GM12878 (cell line): Measurements from ENCODE around the gene INTS6. TPM values are rescaled to one million over a fixed set of nuclear protein-coding genes. Genes with fewer than 3 reads are reported as not detected.
A peak's percentile ranks its signal among the peaks of the same experiment; 100 is the strongest.

Experiments used
- ATAC-seq: fragments of 200-7000 bp; cut with Tn5 transposase; 3 replicates; pipeline ENCODE4 v1.9.1; 2020; ENCODE audit warnings: mild to moderate bottlenecking, moderate library complexity
- BruUV-seq: library from RNA; stranded (reverse); fragments of 400-500 nt; replicated peaks from 2 replicates; lab custom pipeline; 2021; lab: Mats Ljungman, UMichigan
- CTCF ChIA-PET: fragments of 300-600 bp; sonication (Branson Sonifier 250); formaldehyde crosslinking; extraction: SDS; loops from one replicate; lab custom pipeline; 2021; ENCODE audit warnings: inconsistent platforms; lab: Yijun Ruan, JAX
- POLR2A ChIA-PET: fragments of 350-600 bp; formaldehyde crosslinking; extraction: SDS; loops from one replicate; lab custom pipeline; 2021; ENCODE audit warnings: inconsistent platforms; lab: Charles Lee
- RAD21 ChIA-PET: fragments of 300-600 bp; sonication (Branson Sonifier 250); formaldehyde crosslinking; loops from one replicate; lab custom pipeline; 2023; ENCODE audit warnings: antibody characterized with exemption; ENCODE audit not compliant: unreplicated experiment; lab: Charles Lee
- SMC1A ChIA-PET: fragments of 300-600 bp; sonication (Branson Sonifier 250); formaldehyde crosslinking; loops from one replicate; lab custom pipeline; 2023; ENCODE audit not compliant: unreplicated experiment, uncharacterized antibody; lab: Charles Lee
- DNase-seq: peaks from one replicate; pipeline ENCODE4 v3.0.0-alpha.2; 2011; ENCODE audit warnings: low read depth, low spot score
- FAIRE-seq: peaks from 3 replicates; lab custom pipeline; 2011; peaks lifted over from hg19 to GRCh38; lab: Jason Lieb, UNC
- H2AFZ ChIP-seq: 2 replicates; pipeline ENCODE4 v1.6.0; 2011; ENCODE audit warnings: low read depth, low read length, control low read depth; ENCODE audit not compliant: control insufficient read depth
- H3K27ac ChIP-seq: 2 replicates; pipeline ENCODE4 v1.5.1; 2011; ENCODE audit warnings: control low read depth; ENCODE audit not compliant: control insufficient read depth, insufficient read depth
- H3K27me3 ChIP-seq, 2 experiments: replicated peaks in 1 of 2; 2 replicates each; pipeline versions ENCODE4 v1.6.0 to v1.6.1; 2011; ENCODE audit warnings: low read length in 1 of 2; ENCODE audit not compliant: control insufficient read depth in 2 of 2, insufficient read depth in 2 of 2
- H3K36me3 ChIP-seq, 2 experiments: 2 replicates each; pipeline ENCODE4 v1.5.1; 2011; ENCODE audit warnings: low read length in 1 of 2; ENCODE audit not compliant: control insufficient read depth in 2 of 2, insufficient read depth in 2 of 2
- H3K4me1 ChIP-seq: 2 replicates; pipeline ENCODE4 v1.6.1; 2011; ENCODE audit warnings: mild to moderate bottlenecking, low read length, moderate library complexity, mixed read lengths; ENCODE audit not compliant: control insufficient read depth, insufficient read depth
- H3K4me2 ChIP-seq: 2 replicates; pipeline ENCODE4 v1.6.0; 2011; ENCODE audit warnings: control low read depth; ENCODE audit not compliant: control insufficient read depth, insufficient read depth
- H3K4me3 ChIP-seq: fragments of 200-600 bp; sonication (generic); 2 replicates; pipeline ENCODE4 v1.5.1; 2016
- H3K79me2 ChIP-seq: 2 replicates; pipeline ENCODE4 v1.6.0; 2011; ENCODE audit warnings: low read length; ENCODE audit not compliant: control insufficient read depth, insufficient read depth
- H3K9ac ChIP-seq: 2 replicates; pipeline ENCODE4 v1.8.0; 2011; ENCODE audit warnings: low read length, control low read depth, mixed read lengths; ENCODE audit not compliant: control insufficient read depth, insufficient read depth
- H3K9me3 ChIP-seq: replicated peaks from 3 replicates; pipeline ENCODE4 v1.5.1; 2011; ENCODE audit warnings: mild to moderate bottlenecking, low read length; ENCODE audit not compliant: control insufficient read depth, insufficient read depth
- H4K20me1 ChIP-seq: 2 replicates; pipeline ENCODE4 v1.6.0; 2011; ENCODE audit not compliant: control insufficient read depth, insufficient read depth
- BCLAF1 ChIP-seq: fragments of 450-650 bp; IDR thresholded peaks from 2 replicates; pipeline ENCODE4 v1.6.1; 2017; ENCODE audit warnings: antibody characterized with exemption, mild to moderate bottlenecking, moderate library complexity
- BRCA1 ChIP-seq: IDR thresholded peaks from 2 replicates; pipeline ENCODE4 v1.6.1; 2011; ENCODE audit warnings: low read depth, low read length, improper control_type of control experiment
- CREM ChIP-seq: IDR thresholded peaks from 2 replicates; pipeline ENCODE4 v1.6.1; 2014; ENCODE audit warnings: antibody characterized with exemption, low read depth
- FOXK2 ChIP-seq: fragments of 450-650 bp; IDR thresholded peaks from 2 replicates; pipeline ENCODE4 v1.6.1; 2017; ENCODE audit warnings: mild to moderate bottlenecking, moderate library complexity
- JUNB ChIP-seq: IDR thresholded peaks from 2 replicates; pipeline ENCODE4 v1.6.1; 2016; ENCODE audit warnings: antibody characterized with exemption, mild to moderate bottlenecking
- NFIC ChIP-seq: IDR thresholded peaks from 2 replicates; pipeline ENCODE4 v1.6.1; 2012; ENCODE audit warnings: low read depth, mild to moderate bottlenecking, inconsistent platforms, low read length, moderate library complexity
- NFYA ChIP-seq: IDR thresholded peaks from 2 replicates; pipeline ENCODE4 v1.6.1; 2011; ENCODE audit warnings: low read depth, mild to moderate bottlenecking, low read length, improper control_type of control experiment, borderline replicate concordance
- SREBF2 ChIP-seq: IDR thresholded peaks from 2 replicates; pipeline ENCODE4 v1.6.1; 2012; ENCODE audit warnings: mild to moderate bottlenecking, low read length
- ZBTB40 ChIP-seq: fragments of 450-650 bp; IDR thresholded peaks from 2 replicates; pipeline ENCODE4 v1.6.1; 2016; ENCODE audit warnings: mild to moderate bottlenecking, moderate library complexity, borderline replicate concordance
- ZNF24 ChIP-seq: fragments of 450-650 bp; IDR thresholded peaks from 2 replicates; pipeline ENCODE4 v1.6.1; 2017; ENCODE audit warnings: antibody characterized with exemption, mild to moderate bottlenecking
- ZNF274 ChIP-seq: IDR thresholded peaks from one replicate; pipeline ENCODE4 v1.8.0; 2011; ENCODE audit not compliant: insufficient read length, insufficient read depth
- in situ Hi-C: fragments of 300-500 bp; cut with MboI; formaldehyde crosslinking; loops from 9 replicates; pipeline ENCODE4 v1.14.3; 2018; ENCODE audit warnings: mixed read lengths
- intact Hi-C: fragments of 100-400 bp; cut with micrococcal nuclease; formaldehyde crosslinking; loops from one replicate; pipeline ENCODE4 v1.14.2; 2022; ENCODE audit not compliant: unreplicated experiment
- polyA plus RNA-seq, 11 experiments: library from polyadenylated mRNA; depleted of rRNA in 4 of 11; unstranded in 6 of 11; stranded (reverse) in 5 of 11; fragments of >200 nt; fragmentation: Nextera tagmentation in 4 of 11; fragmentation: Illumina TruSeq in 1 of 11; extraction: Ambion mirVana in 4 of 11; extraction: Trizol in 1 of 11; gene quantifications; 1 replicate in 1 of 11; 2 replicates in 10 of 11; pipeline versions ENCODE4 v1.2.1 to v1.2.3, GENCODE V29; 2011 to 2016; ENCODE audit warnings: inconsistent platforms in 2 of 11, missing spikeins in 2 of 11, low read depth in 1 of 11
- total RNA-seq, 4 experiments: library from RNA; depleted of rRNA in 3 of 4; stranded (reverse); fragments of >200 nt in 3 of 4; fragmentation: Illumina TruSeq in 1 of 4; extraction: Trizol in 1 of 4; gene quantifications; 2 replicates each; pipeline versions ENCODE4 v1.2.1 to v1.2.3, GENCODE V29; 2013 to 2021
- TF ChIP-seq, protein P1 (sequence below): fragments of 450-650 bp; IDR thresholded peaks from 2 replicates; pipeline ENCODE4 v1.6.1; 2017; ENCODE audit warnings: mild to moderate bottlenecking

Gene INTS6
- total and polyA plus RNA-seq, 10 of the 15 experiments (the other 5 are each of a cell fraction or from before 2014, with no cell fraction given): 7.2 to 57.7 (median 30.9) TPM

- TF ChIP-seq NFYA (no peak), JUNB (peak; percentile 78), FOXK2 (no peak), NFIC (peak; percentile 80), CREM (peak; percentile 30; the same call in 1 of the 2 replicates)
These were observed 56.5 kb downstream of the INTS6 start (continued) for GRCh38 chr13:51396352-51396751.

GRCh38 chr13:51394724-51395123 lies 58.1 kb downstream of the INTS6 start:
- DNase-seq (no peak), FAIRE-seq (no peak), ATAC-seq (no peak)
- no peak overlapping the region for H3K4me3 ChIP-seq
- no peaks in the 10 kb centered on the region for H3K27me3 ChIP-seq
- RAD21 ChIA-PET: no interaction called here
- H3K79me2 ChIP-seq: peaks cover 39% of the 10 kb centered on the region
- POLR2A ChIA-PET: no interaction called here
- CTCF ChIA-PET: interaction anchor here (0.6 kb wide), 1 partner anchor 820 kb away, joined by 3 read pairs; no protein-coding TSS in a partner anchor
- no peak overlapping the region for H3K4me2 ChIP-seq
- H3K36me3 ChIP-seq: peaks cover 0 to 15% of the 10 kb centered on the region in 2 experiments; a peak in 2 of 4 replicates
- H4K20me1 ChIP-seq: peaks cover 2% of the 10 kb centered on the region; the same call in 1 of the 2 replicates
- intact Hi-C loops (no loop called here), in situ Hi-C loops (no loop called here)
- no peak overlapping the region for H3K9ac ChIP-seq
- H3K9me3 ChIP-seq: no peaks in the 10 kb centered on the region; the same call in 2 of the 3 replicates
- no TSS peak for BruUV-seq
- no peak overlapping the region for H3K27ac ChIP-seq
- no peaks in the 10 kb centered on the region; the same call in 1 of the 2 replicates for H3K4me1 ChIP-seq
- no peak overlapping the region for H2AFZ ChIP-seq
- SMC1A ChIA-PET: interaction anchor here (1.4 to 3.2 kb wide), 3 partner anchors 10 to 26 kb away, joined by 3 to 10 read pairs (median 4); no protein-coding TSS in a partner anchor
- no peak for TF ChIP-seq ZBTB40
- TF ChIP-seq ZNF274: no peak
- no peak for TF ChIP-seq ZNF24
- TF ChIP-seq, protein P1, sequence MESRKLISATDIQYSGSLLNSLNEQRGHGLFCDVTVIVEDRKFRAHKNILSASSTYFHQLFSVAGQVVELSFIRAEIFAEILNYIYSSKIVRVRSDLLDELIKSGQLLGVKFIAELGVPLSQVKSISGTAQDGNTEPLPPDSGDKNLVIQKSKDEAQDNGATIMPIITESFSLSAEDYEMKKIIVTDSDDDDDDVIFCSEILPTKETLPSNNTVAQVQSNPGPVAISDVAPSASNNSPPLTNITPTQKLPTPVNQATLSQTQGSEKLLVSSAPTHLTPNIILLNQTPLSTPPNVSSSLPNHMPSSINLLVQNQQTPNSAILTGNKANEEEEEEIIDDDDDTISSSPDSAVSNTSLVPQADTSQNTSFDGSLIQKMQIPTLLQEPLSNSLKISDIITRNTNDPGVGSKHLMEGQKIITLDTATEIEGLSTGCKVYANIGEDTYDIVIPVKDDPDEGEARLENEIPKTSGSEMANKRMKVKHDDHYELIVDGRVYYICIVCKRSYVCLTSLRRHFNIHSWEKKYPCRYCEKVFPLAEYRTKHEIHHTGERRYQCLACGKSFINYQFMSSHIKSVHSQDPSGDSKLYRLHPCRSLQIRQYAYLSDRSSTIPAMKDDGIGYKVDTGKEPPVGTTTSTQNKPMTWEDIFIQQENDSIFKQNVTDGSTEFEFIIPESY: no peak
- TF ChIP-seq BCLAF1: no peak
- no peak for TF ChIP-seq SREBF2
- TF ChIP-seq BRCA1: no peak
